GM18526 (cell line): Measurements from ENCODE around the gene VAPB.
A peak's percentile ranks its signal among the peaks of the same experiment; 100 is the strongest.

ENCODE experiments used
- POLR2A ChIP-seq: IDR thresholded peaks from 3 replicates; pipeline ENCODE4 v1.6.1; 2011; ENCODE audit not compliant: insufficient read length; ENCODE audit errors: extremely low read depth

VAPB gene, protein sequence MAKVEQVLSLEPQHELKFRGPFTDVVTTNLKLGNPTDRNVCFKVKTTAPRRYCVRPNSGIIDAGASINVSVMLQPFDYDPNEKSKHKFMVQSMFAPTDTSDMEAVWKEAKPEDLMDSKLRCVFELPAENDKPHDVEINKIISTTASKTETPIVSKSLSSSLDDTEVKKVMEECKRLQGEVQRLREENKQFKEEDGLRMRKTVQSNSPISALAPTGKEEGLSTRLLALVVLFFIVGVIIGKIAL

DNA sequence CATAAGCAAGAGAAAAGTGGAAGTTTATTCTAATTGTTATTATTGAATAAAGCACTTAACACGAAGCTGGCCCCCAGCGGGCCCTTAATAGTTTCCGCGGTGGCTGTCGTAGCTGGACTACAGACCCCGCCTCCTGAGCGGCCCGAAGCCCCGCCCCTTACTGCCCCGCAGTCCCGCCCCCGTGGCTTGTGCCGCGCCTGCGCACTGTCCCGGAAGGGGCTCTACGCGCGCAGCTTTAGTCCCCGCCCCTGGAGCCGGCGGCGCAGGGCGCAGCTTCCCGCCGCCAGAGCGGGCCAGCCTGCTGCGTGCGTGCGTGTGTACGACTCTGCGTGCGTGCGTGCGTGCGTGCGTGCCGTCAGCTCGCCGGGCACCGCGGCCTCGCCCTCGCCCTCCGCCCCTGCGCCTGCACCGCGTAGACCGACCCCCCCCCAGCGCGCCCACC lies at the start of gene VAPB:
TSS of gene VAPB (plus strand) at position 348 of the 442 bp plus-strand sequence. CDS start 231 bp downstream, outside the sequence.
- peak; percentile 72 for TF ChIP-seq POLR2A

DNA sequence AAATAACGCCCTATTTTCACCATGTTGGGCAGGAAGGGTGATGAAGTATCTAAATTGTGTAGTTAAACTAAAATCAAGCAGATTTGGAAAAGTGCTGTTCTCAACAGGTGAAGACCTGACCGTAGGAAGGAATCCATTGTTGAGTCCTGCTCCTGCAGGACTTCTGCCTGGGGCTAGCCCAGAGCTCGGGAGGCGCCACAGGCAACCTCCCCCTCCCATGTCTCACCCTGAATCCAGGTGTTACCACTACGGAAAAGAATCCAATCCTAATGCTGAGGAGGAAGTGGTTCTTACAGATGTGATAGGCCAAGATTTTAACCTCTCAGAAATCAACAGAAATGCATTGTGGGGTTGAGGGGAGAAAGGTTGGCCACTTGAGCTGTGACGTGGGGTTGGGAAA lies 49.3 kb upstream of the VAPB start:
- TF ChIP-seq POLR2A = no peak

DNA sequence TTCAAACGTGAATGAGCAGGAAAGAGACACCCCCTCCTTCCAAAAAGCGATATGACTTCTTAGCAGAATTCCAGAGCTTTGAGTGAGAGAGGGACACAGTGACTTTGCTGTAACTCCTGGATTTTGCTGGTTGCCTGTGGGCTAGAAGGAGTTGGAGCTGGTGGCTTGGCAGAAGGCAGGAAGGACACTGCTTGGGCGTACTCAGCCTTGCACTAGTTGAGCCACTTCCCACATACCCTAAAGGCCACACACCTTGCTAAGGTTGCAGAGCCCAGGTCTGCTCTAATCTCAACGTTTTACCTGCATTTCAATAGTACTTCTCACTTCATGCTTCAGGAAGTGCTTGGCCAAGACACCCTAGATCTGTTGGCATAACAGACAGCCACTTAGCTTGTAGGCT lies 48.9 kb upstream of the VAPB start:
- no peak for TF ChIP-seq POLR2A

DNA sequence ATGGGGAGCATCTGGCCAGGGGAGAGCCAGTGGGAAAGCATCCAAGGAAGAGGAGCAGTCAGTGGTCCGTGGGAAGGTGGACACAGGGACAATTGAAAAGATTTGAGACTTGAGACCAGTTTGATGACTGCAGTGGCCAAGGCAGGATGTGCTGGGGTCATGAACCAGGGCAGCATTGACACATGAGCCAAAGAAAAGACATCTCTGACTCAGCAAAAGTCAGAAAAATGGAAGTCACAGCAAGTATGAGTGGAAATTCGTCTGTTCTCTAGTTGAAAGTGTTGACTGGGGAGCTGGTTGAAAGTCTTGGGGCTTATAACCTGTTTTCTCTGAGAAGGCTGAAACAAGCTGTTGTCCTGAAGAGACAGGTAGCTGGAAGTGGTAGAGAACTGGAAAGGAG lies 48.2 kb upstream of the VAPB start:
- TF ChIP-seq POLR2A = no peak

DNA sequence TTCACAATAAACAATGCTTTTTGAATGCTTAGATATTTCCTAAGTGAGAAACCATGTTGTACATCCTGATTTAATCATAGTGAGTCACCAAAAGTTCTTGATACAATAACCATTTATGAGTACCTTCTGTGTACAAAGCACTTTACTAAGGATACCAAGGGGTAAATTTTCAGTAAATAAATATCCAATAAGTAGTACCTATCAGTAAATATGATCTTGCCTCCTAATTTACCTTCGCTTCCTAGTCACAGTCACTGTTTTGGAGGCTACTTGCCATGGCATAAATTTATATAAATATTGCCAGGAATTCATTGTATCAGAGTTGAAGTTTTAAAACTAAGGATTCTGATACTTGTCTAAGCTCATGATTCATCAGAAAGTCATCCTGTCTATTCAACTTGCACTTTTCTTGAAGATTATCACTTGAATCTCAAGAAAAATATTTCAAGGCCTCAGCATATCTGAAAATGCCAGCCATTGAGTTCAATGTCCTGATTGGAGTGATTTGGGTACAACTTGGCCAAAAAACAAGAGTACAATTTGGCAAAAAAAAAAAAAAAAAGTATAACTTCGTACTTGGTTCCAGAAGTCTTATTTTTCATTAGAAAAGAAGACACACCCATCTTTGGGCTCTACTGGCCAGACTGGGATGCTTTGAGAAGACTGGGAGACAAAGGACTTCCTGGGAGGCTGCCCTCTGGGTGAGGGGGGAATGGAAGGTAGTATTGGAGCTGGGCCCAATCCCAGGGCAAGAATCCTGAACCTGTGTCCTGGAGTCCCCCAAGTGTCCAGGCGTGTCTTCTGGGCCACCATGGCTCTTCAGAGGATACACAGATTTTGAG lies 46.7 kb upstream of the VAPB start:
- TF ChIP-seq POLR2A = no peak

DNA sequence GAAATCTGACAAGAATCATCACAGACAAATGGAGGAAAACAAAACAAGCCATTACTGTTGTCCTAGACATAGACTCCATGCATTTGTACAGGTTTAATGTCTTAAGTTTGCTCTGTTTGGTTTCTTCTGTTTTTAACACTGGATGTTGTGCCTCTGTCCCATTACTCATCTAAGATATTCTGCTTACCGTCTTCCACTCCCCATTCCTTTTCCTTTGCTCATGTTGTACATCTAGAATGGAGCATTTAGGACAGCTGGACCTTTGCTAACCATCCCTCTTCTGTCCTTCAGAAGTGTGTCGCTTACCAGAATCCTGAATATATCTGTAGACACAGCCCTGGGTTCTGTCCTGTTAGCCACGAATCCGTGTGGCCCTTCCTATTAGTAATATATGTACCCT lies 44.3 kb upstream of the VAPB start:
- no peak for TF ChIP-seq POLR2A

DNA sequence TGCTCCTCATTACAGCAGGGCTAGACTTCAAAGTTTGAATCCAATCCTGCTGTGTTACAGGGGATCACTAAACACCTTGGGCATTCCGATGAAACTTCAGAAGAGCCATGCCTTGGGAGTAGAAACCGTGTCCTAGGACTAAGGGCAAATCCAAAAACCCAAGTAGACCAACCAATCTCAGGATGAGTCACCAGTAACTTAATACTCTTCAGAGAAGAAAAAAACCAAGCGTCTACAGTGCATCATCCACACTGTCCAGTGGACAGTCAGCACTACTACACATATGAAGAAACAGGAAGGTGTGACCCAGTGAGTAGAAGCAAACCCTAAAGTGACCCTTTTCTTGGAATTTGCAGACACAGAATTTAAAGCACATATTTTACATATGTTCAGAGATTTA lies 39.5 kb upstream of the VAPB start:
- TF ChIP-seq POLR2A = no peak

DNA sequence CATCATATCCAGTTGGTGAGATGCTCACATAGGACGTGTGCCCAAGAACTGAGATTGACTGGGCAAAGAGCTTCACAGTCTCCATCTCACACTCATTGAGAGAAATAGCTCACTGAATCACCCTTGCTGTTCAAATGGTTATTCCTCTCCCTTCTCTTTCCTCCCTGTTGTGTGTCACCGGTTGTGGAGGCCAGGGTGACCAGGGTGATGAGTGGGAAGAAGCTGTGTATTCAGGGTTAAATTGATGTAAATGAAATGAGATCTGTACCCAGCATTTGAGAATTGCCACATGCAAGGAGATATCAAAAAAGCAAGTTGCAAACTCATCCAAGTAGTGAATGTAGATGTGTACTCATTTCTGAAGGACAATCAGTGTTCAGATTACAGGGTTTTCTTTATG lies 36.6 kb upstream of the VAPB start:
- TF ChIP-seq POLR2A = no peak

DNA sequence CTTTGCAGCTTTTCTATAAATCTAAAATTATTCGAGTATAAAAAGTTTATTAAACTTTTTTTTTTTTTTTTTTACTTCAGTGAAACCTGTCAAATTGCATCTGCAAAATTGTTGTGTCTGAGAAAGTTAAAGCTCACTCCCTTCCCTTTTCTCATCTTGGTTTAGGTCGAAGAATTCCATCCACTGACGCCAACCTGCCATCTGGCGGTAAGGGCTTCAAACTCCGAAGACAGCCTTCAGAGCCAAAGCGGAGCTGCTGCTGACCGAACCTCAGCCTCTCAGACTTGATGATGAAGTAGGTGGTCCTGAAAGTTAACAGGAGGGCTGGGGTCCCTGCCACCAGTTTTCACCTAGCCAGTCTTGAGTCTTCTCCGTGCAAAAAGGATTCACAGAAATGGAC lies 29.6 kb upstream of the VAPB start:
- TF ChIP-seq POLR2A = no peak

DNA sequence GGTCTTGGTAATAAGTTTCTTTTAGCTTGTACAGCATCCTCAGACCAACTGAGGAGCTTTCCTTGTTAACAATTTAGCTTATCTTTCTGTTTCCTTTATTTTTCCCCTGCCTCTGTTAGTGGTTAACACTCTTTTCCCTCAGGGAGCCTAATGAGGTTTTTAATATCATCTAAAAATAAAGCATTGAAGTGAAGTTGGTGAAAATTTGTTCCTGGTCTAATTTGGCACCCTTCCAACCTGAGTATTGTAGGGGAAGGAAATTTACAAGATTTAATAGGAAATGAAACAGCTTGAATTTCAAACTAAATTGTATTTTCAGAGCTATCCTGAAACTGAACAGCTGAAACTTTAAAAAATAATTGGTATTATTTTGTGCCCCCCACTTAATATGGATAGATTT lies 28.1 kb upstream of the VAPB start:
- TF ChIP-seq POLR2A = no peak

DNA sequence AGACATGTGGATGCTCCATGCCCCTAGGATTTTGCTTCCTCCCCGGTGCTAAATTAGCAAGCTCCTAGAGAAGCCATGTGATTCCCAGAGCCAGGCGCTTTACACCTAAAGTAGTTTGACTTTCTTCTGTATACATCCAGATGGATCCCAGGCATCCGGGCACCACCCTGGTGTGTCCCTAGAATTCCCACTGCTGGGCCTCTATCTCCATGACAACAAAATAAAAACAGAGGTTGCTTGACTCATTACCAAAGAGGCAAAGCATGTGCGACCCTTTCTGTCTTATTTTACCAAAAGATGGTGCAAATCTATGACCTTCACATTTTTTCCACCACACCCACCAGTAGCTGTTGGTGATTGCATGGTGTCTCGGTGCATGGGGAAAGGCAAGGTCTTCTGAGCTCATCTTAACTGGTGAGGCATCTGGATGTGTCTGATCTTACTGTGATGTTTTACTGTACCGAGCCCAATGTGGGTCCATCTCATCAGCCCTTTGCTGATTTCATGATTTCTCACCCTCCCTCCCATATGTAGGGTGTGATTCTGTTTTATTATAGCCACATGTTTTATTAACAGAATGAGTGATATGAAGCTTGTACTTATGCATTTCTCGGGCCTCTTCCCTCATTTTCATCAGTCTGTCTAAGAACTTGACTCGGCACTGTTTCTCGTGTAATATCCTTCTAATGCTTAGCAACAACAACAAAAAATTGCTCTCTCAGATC lies 27.4 kb upstream of the VAPB start:
- no peak for TF ChIP-seq POLR2A

DNA sequence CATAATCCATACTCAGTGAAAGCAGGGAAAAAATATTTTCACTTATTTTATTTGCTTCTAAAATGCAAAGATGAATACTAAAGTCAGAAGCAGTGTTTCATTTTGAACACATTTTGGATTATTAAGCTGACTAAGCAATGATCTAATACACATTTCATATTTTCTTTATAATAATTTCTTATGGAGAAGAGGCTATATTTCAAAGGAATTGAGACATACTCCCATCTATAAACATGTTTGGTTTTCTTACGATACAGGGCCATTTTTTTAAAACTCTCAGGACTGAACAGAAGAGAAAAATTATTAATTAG lies 26.9 kb upstream of the VAPB start:
- no peak for TF ChIP-seq POLR2A

DNA sequence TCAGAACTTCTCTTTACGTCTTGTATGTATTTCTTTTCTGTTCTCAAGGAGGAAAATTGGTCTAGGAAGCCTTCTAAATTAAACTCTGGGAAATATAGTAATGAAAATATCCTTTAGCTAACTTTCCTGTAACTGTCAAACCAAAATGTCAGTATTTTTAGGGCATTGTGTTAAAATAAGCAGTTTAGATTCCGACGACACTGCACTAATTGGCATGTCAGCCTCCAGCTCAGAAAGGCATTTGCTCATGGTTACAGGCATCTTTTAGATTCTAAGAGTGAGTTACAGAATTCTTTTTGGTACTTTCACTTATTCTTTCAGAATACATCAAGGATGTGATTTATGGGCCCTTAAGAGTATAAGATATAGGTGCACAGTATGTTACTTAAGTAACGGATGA lies 26.1 kb upstream of the VAPB start:
- TF ChIP-seq POLR2A = no peak

DNA sequence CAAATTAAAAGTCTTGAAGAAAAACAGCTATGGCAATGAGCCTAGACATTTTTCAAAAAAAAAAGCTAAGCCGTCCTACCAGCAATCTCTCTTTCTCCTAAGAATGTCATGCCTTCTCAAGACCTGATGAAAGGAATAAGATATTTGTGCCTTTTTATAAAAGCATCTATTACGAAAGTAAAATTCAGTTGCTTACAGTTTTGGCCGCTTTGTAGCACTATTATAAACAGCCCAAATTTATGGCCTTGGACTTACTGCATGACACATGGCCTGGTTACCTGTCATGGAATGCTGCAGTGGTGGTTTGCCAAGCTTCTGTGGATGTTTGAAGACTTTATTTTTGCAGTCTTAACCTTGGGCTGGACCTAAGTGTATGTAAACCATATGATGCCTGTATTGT lies 22.2 kb upstream of the VAPB start:
- no peak for TF ChIP-seq POLR2A

DNA sequence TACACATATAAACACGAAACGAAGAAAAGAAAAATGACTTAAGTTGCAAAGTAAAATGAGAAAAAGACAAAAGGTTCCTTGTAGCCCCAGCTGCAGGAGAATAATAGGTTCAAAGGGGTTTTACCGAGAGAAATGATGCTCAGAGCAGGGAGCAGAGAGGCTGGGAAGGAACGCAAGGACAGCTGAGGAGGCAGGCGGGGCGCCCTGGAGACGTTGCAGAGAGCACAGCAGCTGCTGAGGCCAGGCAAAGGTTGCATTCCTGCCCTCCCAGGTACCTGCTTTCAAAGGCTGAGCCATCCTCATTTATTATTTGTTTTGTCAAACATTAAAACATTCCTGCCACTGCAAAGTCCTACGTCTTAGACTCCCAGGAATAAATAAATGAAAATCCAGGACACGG lies 16.2 kb upstream of the VAPB start:
- no peak for TF ChIP-seq POLR2A
